Uterus (tissue), 4 donors: Measurements from ENCODE around the gene ME3. TPM values are rescaled to one million over a fixed set of nuclear protein-coding genes. Genes with fewer than 3 reads are reported as not detected.

ENCODE experiments used
- DNase-seq, 2 donors: peaks; one replicate each; pipeline ENCODE4 v3.0.0-alpha.2; 2019 to 2020
- H3K27ac ChIP-seq, 2 donors: fragments of 200-600 bp; sonication (generic); 1 replicate in 1 of 2; 2 replicates in 1 of 2; pipeline ENCODE4 v1.5.1; 2016 to 2018
- H3K27me3 ChIP-seq, 2 donors: fragments of 200-600 bp; sonication (generic); one replicate each; pipeline ENCODE4 v1.5.1; 2018 to 2019; ENCODE audit warnings: control low read depth in 1 of 2
- H3K36me3 ChIP-seq, 2 donors: fragments of 200-600 bp; sonication (generic); one replicate each; pipeline ENCODE4 v1.5.1; 2019; ENCODE audit warnings: control low read depth in 1 of 2
- H3K4me1 ChIP-seq, 2 donors: fragments of 200-600 bp; sonication (generic); one replicate each; pipeline ENCODE4 v1.5.1; 2018 to 2019; ENCODE audit warnings: control low read depth in 1 of 2
- H3K4me3 ChIP-seq, 2 donors: fragments of 200-600 bp; sonication (generic); 1 replicate in 1 of 2; 2 replicates in 1 of 2; pipeline ENCODE4 v1.5.1; 2018 to 2019; ENCODE audit warnings: mild to moderate bottlenecking in 1 of 2
- H3K9me3 ChIP-seq, 2 donors: fragments of 200-600 bp; sonication (generic); one replicate each; pipeline ENCODE4 v1.5.1; 2019; ENCODE audit warnings: control low read depth in 1 of 2
- CTCF ChIP-seq, 4 experiments: fragments of 200-600 bp in 2 of 4; fragments of 450-650 bp in 2 of 4; sonication (generic) in 2 of 4; IDR thresholded peaks; one replicate each; pipeline ENCODE4 v1.5.1; 2016 to 2019; ENCODE audit warnings: antibody characterized with exemption in 4 of 4, mild to moderate bottlenecking in 2 of 4, moderate library complexity in 1 of 4
- POLR2A ChIP-seq, 2 donors: fragments of 450-650 bp; IDR thresholded peaks; one replicate each; pipeline ENCODE4 v1.6.1; 2016; ENCODE audit warnings: antibody characterized with exemption in 2 of 2, mild to moderate bottlenecking in 1 of 2, moderate library complexity in 1 of 2
- intact Hi-C: fragments of 100-400 bp; cut with DNase I; formaldehyde crosslinking; loops from one replicate; pipeline ENCODE4 v1.15.1; 2023; ENCODE audit warnings: low total_unique reads
- total RNA-seq, 4 donors: library from RNA; depleted of rRNA in 3 of 4; stranded (reverse); fragments of >200 nt in 3 of 4; gene quantifications; one replicate each; pipeline versions ENCODE4 v1.1.0 to v1.2.4, GENCODE V29; 2014 to 2023
- donor health status: DM: yes; HTN: yes; CAD: no.

Gene ME3
- total RNA-seq, 4 donors from 2014 or later = 44.3 to 169 (median 54.2) TPM

- TF ChIP-seq POLR2A (IDR thresholded peaks at IDR 0.05) = no peak
- TF ChIP-seq CTCF (IDR thresholded peaks at IDR 0.05) = no peak
- peaks cover 10% of the 10 kb centered on the region in 2 donors for H3K4me1 ChIP-seq
- H3K36me3 ChIP-seq = no peaks in the 10 kb centered on the region
- no peak overlapping the region for H3K4me3 ChIP-seq
- peak overlapping the region; percentile 61 to 73 for H3K27ac ChIP-seq
- DNase-seq = no peak
- H3K9me3 ChIP-seq = no peaks in the 10 kb centered on the region
- no peaks in the 10 kb centered on the region for H3K27me3 ChIP-seq
- intact Hi-C loops = no loop called here
Measured at GRCh38 chr11:86460461-86461385, 211.7 kb downstream of the ME3 start.

GRCh38 chr11:86459682-86460460 lies 212.5 kb downstream of the ME3 start:
- TF ChIP-seq POLR2A (IDR thresholded peaks at IDR 0.05) (no peak), CTCF (IDR thresholded peaks at IDR 0.05) (no peak)
- Histone ChIP-seq H3K4me1 (peaks cover 10% of the 10 kb centered on the region in 2 donors), H3K27me3 (no peaks in the 10 kb centered on the region), H3K27ac (peak overlapping the region; percentile 61 to 73), H3K36me3 (no peaks in the 10 kb centered on the region), H3K9me3 (no peaks in the 10 kb centered on the region), H3K4me3 (no peak overlapping the region)
- peak; percentile 62 to 65 for DNase-seq
- intact Hi-C loops = loop anchor here (5.0 kb wide), 2 partner anchors 147 to 357 kb away; no protein-coding TSS in a partner anchor

GRCh38 chr11:86459002-86459385 lies 213.4 kb downstream of the ME3 start:
- Histone ChIP-seq H3K27ac (peak overlapping the region; percentile 61 to 73), H3K9me3 (no peaks in the 10 kb centered on the region), H3K4me1 (peaks cover 10% of the 10 kb centered on the region in 2 donors), H3K4me3 (no peak overlapping the region), H3K36me3 (no peaks in the 10 kb centered on the region), H3K27me3 (no peaks in the 10 kb centered on the region)
- intact Hi-C loops = loop anchor here (5.0 kb wide), 2 partner anchors 148 to 358 kb away; no protein-coding TSS in a partner anchor
- DNase-seq = no peak
- TF ChIP-seq POLR2A (IDR thresholded peaks at IDR 0.05) (no peak), CTCF (IDR thresholded peaks at IDR 0.05) (no peak)

GRCh38 chr11:86458294-86459001 lies 214.0 kb downstream of the ME3 start:
- no peak for TF ChIP-seq CTCF (IDR thresholded peaks at IDR 0.05)
- no peak for TF ChIP-seq POLR2A (IDR thresholded peaks at IDR 0.05)
- no peak for DNase-seq
- intact Hi-C loops = loop anchor here (5.0 kb wide), 2 partner anchors 149 to 359 kb away; no protein-coding TSS in a partner anchor
- Histone ChIP-seq H3K27me3 (no peaks in the 10 kb centered on the region), H3K4me3 (no peak overlapping the region), H3K36me3 (no peaks in the 10 kb centered on the region), H3K4me1 (peaks cover 10% of the 10 kb centered on the region in 2 donors), H3K9me3 (no peaks in the 10 kb centered on the region), H3K27ac (peak overlapping the region in 1 of 2 donors; percentile 73)
